Uterus (tissue), 4 donors: Measurements from ENCODE around the gene B4GALT4. TPM values are rescaled to one million over a fixed set of nuclear protein-coding genes. Genes with fewer than 3 reads are reported as not detected.

ENCODE experiments used
- DNase-seq, 2 donors: peaks; one replicate each; pipeline ENCODE4 v3.0.0-alpha.2; 2019 to 2020
- H3K27ac ChIP-seq, 2 donors: fragments of 200-600 bp; sonication (generic); 1 replicate in 1 of 2; 2 replicates in 1 of 2; pipeline ENCODE4 v1.5.1; 2016 to 2018
- H3K27me3 ChIP-seq, 2 donors: fragments of 200-600 bp; sonication (generic); one replicate each; pipeline ENCODE4 v1.5.1; 2018 to 2019; ENCODE audit warnings: control low read depth in 1 of 2
- H3K36me3 ChIP-seq, 2 donors: fragments of 200-600 bp; sonication (generic); one replicate each; pipeline ENCODE4 v1.5.1; 2019; ENCODE audit warnings: control low read depth in 1 of 2
- H3K4me1 ChIP-seq, 2 donors: fragments of 200-600 bp; sonication (generic); one replicate each; pipeline ENCODE4 v1.5.1; 2018 to 2019; ENCODE audit warnings: control low read depth in 1 of 2
- H3K4me3 ChIP-seq, 2 donors: fragments of 200-600 bp; sonication (generic); 1 replicate in 1 of 2; 2 replicates in 1 of 2; pipeline ENCODE4 v1.5.1; 2018 to 2019; ENCODE audit warnings: mild to moderate bottlenecking in 1 of 2
- H3K9me3 ChIP-seq, 2 donors: fragments of 200-600 bp; sonication (generic); one replicate each; pipeline ENCODE4 v1.5.1; 2019; ENCODE audit warnings: control low read depth in 1 of 2
- CTCF ChIP-seq, 4 experiments: fragments of 200-600 bp in 2 of 4; fragments of 450-650 bp in 2 of 4; sonication (generic) in 2 of 4; IDR thresholded peaks; one replicate each; pipeline ENCODE4 v1.5.1; 2016 to 2019; ENCODE audit warnings: antibody characterized with exemption in 4 of 4, mild to moderate bottlenecking in 2 of 4, moderate library complexity in 1 of 4
- POLR2A ChIP-seq, 2 donors: fragments of 450-650 bp; IDR thresholded peaks; one replicate each; pipeline ENCODE4 v1.6.1; 2016; ENCODE audit warnings: antibody characterized with exemption in 2 of 2, mild to moderate bottlenecking in 1 of 2, moderate library complexity in 1 of 2
- intact Hi-C: fragments of 100-400 bp; cut with DNase I; formaldehyde crosslinking; loops from one replicate; pipeline ENCODE4 v1.15.1; 2023; ENCODE audit warnings: low total_unique reads
- total RNA-seq, 4 donors: library from RNA; depleted of rRNA in 3 of 4; stranded (reverse); fragments of >200 nt in 3 of 4; gene quantifications; one replicate each; pipeline versions ENCODE4 v1.1.0 to v1.2.4, GENCODE V29; 2014 to 2023
- donor health status: DM: yes; HTN: yes; CAD: no.

B4GALT4 gene
- total RNA-seq, 4 donors from 2014 or later, result 21.6 to 74.1 (median 49.8) TPM

DNA sequence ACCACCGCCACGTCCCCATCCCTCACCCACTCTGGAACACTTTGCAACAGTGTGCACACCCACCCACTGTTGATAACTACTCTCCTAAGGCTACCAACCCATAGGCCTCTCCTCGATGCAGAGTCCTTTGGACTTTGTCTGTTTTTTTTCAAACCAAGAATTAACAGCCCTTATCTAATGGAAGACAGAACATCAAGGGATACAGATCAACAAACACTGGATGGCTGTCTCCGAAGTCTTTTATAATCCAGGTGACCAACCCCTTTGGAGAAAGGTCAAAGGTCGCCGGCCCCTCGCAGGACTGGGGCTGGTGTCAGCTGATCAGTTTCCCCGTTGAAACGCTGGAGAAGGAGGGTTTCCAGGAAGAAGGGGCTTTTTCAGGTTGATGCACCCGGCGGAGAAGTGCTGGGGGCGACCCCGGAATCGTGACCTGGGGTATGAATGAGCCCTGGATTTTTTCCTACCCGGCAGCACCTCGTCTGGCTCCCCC is 532 bp downstream of the B4GALT4 start:
- Histone ChIP-seq H3K27me3 (no peaks in the 10 kb centered on the region), H3K9me3 (no peaks in the 10 kb centered on the region), H3K27ac (peak overlapping the region; percentile 80 to 90), H3K4me1 (peaks cover 0 to 3% of the 10 kb centered on the region in 2 donors), H3K36me3 (no peaks in the 10 kb centered on the region), H3K4me3 (peak overlapping the region; percentile 53 to 61)
- intact Hi-C loops, result no loop called here
- peak; percentile 35 to 40 for DNase-seq
- TF ChIP-seq CTCF (IDR thresholded peaks at IDR 0.05) (no peak), POLR2A (IDR thresholded peaks at IDR 0.05) (no peak)

- Histone ChIP-seq H3K9me3 (no peaks in the 10 kb centered on the region), H3K4me1 (peaks cover 0 to 3% of the 10 kb centered on the region in 2 donors), H3K4me3 (peak overlapping the region; percentile 53 to 61), H3K27me3 (no peaks in the 10 kb centered on the region), H3K27ac (peak overlapping the region; percentile 80 to 90), H3K36me3 (no peaks in the 10 kb centered on the region)
- no peak for DNase-seq
- no peak for TF ChIP-seq POLR2A (IDR thresholded peaks at IDR 0.05)
- intact Hi-C loops, result no loop called here
These were observed 1.4 kb downstream of the B4GALT4 start for GRCh38 chr3:119239206-119239820.

DNA sequence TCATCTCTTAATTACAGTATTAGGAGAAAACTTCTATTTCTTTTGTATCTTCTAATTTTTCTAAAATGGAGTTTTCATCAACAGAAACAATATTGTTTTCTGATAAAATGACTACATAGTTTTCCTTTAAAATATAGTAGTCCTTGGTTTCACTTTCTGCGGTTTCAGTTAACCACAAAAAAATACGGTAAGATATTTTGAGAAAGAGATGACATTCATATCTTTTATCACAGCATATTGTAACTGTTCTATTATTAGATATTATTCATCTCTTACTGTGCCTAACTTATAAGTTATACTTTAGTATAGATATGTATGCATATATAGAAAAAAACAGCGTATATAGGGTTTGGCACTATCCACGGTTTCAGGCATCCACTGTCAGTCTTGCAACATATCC is 2.3 kb downstream of the B4GALT4 start:
- H3K36me3 ChIP-seq, result no peaks in the 10 kb centered on the region
- H3K27ac ChIP-seq, result no peak overlapping the region
- TF ChIP-seq CTCF (IDR thresholded peaks at IDR 0.05), result no peak
- no peak for TF ChIP-seq POLR2A (IDR thresholded peaks at IDR 0.05)
- H3K27me3 ChIP-seq, result no peaks in the 10 kb centered on the region
- no peaks in the 10 kb centered on the region for H3K9me3 ChIP-seq
- H3K4me3 ChIP-seq, result no peak overlapping the region
- H3K4me1 ChIP-seq, result peaks cover 0 to 3% of the 10 kb centered on the region in 2 donors
- DNase-seq, result no peak
- intact Hi-C loops, result no loop called here

- TF ChIP-seq CTCF (IDR thresholded peaks at IDR 0.05) (no peak), POLR2A (IDR thresholded peaks at IDR 0.05) (no peak)
- no peaks in the 10 kb centered on the region for H3K27me3 ChIP-seq
- DNase-seq, result no peak
- intact Hi-C loops, result no loop called here
- H3K9me3 ChIP-seq, result no peaks in the 10 kb centered on the region
- peaks cover 0 to 3% of the 10 kb centered on the region in 2 donors for H3K4me1 ChIP-seq
- no peaks in the 10 kb centered on the region for H3K36me3 ChIP-seq
- H3K4me3 ChIP-seq, result no peak overlapping the region
- H3K27ac ChIP-seq, result no peak overlapping the region
These were observed 3.4 kb downstream of the B4GALT4 start for GRCh38 chr3:119237299-119237698.

- H3K27ac ChIP-seq, result no peak overlapping the region
- no peaks in the 10 kb centered on the region for H3K9me3 ChIP-seq
- H3K36me3 ChIP-seq, result no peaks in the 10 kb centered on the region
- H3K4me3 ChIP-seq, result no peak overlapping the region
- intact Hi-C loops, result no loop called here
- no peak for DNase-seq
- H3K4me1 ChIP-seq, result peaks cover 0 to 3% of the 10 kb centered on the region in 2 donors
- H3K27me3 ChIP-seq, result no peaks in the 10 kb centered on the region
- no peak for TF ChIP-seq POLR2A (IDR thresholded peaks at IDR 0.05)
- no peak for TF ChIP-seq CTCF (IDR thresholded peaks at IDR 0.05)
These were observed 3.9 kb downstream of the B4GALT4 start for GRCh38 chr3:119236756-119237155.
